ENCODE data around the gene EFCAB10. TPM values are rescaled to one million over a fixed set of nuclear protein-coding genes. Genes with fewer than 3 reads are reported as not detected.

The EFCAB10 gene
- total and polyA plus RNA-seq, 2 of the 13 experiments (the other 11 are each of a cell fraction or from before 2014, with no cell fraction given), result 0.40 TPM; not detected in 1

GRCh38 chr7:105521027-105521716, 60.1 kb downstream of the EFCAB10 start (continued):
- TF ChIP-seq, protein P1, sequence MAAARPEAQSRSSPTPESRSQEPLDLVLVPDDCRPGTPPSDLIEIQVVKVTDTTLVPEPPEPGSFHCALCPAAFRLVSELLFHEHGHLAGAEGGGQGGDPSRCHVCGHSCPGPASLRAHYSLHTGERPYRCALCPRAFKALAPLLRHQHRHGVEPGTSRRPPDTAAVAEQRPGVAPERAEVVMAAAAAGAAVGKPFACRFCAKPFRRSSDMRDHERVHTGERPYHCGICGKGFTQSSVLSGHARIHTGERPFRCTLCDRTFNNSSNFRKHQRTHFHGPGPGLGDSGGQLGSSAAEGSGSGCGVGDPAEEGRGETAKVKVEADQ (CRISPR knock-in tag; IDR thresholded peaks at IDR 0.05; ENCODE audit: borderline replicate concordance), result no peak
- TF ChIP-seq EED (CRISPR knock-in tag; IDR thresholded peaks at IDR 0.05) (peak; percentile 59; the same call in 1 of the 2 replicates), ZNF577 (CRISPR knock-in tag; IDR thresholded peaks at IDR 0.05; ENCODE audit: borderline replicate concordance, low read depth) (no peak), ZNF598 (CRISPR knock-in tag; IDR thresholded peaks at IDR 0.05; ENCODE audit: borderline replicate concordance) (no peak), RBFOX2 (IDR thresholded peaks at IDR 0.05; ENCODE audit: low read depth, low read length) (no peak), TBX2 (CRISPR knock-in tag; IDR thresholded peaks at IDR 0.05; ENCODE audit: borderline replicate concordance) (peak; percentile 58; the same call in 1 of the 2 replicates), ZNF280B (CRISPR knock-in tag; IDR thresholded peaks at IDR 0.05; ENCODE audit: borderline replicate concordance) (peak; percentile 67; the same call in 1 of the 2 replicates), HNF4G (IDR thresholded peaks at IDR 0.05; ENCODE audit: borderline replicate concordance, low read depth, low read length) (no peak), HNF4G (CRISPR knock-in tag; IDR thresholded peaks at IDR 0.05; ENCODE audit: borderline replicate concordance, low read depth) (0 out of 2 replicates have a peak, but pooled peaks have one; percentile 14), BATF2 (CRISPR knock-in tag; IDR thresholded peaks at IDR 0.05) (0 out of 2 replicates have a peak, but pooled peaks have one; percentile 37)
- TF ChIP-seq, protein P2, sequence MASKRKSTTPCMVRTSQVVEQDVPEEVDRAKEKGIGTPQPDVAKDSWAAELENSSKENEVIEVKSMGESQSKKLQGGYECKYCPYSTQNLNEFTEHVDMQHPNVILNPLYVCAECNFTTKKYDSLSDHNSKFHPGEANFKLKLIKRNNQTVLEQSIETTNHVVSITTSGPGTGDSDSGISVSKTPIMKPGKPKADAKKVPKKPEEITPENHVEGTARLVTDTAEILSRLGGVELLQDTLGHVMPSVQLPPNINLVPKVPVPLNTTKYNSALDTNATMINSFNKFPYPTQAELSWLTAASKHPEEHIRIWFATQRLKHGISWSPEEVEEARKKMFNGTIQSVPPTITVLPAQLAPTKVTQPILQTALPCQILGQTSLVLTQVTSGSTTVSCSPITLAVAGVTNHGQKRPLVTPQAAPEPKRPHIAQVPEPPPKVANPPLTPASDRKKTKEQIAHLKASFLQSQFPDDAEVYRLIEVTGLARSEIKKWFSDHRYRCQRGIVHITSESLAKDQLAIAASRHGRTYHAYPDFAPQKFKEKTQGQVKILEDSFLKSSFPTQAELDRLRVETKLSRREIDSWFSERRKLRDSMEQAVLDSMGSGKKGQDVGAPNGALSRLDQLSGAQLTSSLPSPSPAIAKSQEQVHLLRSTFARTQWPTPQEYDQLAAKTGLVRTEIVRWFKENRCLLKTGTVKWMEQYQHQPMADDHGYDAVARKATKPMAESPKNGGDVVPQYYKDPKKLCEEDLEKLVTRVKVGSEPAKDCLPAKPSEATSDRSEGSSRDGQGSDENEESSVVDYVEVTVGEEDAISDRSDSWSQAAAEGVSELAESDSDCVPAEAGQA (IDR thresholded peaks at IDR 0.05; ENCODE audit: low read depth), result no peak
- TF ChIP-seq, protein P2 (CRISPR knock-in tag; IDR thresholded peaks at IDR 0.05; ENCODE audit: borderline replicate concordance), result no peak
- TF ChIP-seq, protein P3, sequence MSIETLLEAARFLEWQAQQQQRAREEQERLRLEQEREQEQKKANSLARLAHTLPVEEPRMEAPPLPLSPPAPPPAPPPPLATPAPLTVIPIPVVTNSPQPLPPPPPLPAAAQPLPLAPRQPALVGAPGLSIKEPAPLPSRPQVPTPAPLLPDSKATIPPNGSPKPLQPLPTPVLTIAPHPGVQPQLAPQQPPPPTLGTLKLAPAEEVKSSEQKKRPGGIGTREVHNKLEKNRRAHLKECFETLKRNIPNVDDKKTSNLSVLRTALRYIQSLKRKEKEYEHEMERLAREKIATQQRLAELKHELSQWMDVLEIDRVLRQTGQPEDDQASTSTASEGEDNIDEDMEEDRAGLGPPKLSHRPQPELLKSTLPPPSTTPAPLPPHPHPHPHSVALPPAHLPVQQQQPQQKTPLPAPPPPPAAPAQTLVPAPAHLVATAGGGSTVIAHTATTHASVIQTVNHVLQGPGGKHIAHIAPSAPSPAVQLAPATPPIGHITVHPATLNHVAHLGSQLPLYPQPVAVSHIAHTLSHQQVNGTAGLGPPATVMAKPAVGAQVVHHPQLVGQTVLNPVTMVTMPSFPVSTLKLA (IDR thresholded peaks at IDR 0.05), result 0 out of 2 replicates have a peak, but pooled peaks have one; percentile 12
- TF ChIP-seq, protein P4, sequence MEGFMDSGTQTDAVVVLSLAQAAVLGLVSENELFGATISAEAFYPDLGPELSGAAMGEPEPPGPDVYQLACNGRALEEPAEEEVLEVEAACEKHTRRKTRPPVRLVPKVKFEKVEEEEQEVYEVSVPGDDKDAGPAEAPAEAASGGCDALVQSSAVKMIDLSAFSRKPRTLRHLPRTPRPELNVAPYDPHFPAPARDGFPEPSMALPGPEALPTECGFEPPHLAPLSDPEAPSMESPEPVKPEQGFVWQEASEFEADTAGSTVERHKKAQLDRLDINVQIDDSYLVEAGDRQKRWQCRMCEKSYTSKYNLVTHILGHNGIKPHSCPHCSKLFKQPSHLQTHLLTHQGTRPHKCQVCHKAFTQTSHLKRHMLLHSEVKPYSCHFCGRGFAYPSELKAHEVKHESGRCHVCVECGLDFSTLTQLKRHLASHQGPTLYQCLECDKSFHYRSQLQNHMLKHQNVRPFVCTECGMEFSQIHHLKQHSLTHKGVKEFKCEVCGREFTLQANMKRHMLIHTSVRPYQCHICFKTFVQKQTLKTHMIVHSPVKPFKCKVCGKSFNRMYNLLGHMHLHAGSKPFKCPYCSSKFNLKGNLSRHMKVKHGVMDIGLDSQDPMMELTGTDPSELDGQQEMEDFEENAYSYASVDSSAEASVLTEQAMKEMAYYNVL (CRISPR knock-in tag; IDR thresholded peaks at IDR 0.05; ENCODE audit: borderline replicate concordance), result no peak
